K562 (cell line): ENCODE measurements around the gene PPL. TPM values are rescaled to one million over a fixed set of nuclear protein-coding genes. Genes with fewer than 3 reads are reported as not detected.
A peak's percentile ranks its signal among the peaks of the same experiment; 100 is the strongest.

Source experiments
- BHLHE40 ChIP-seq: IDR thresholded peaks from 2 replicates; pipeline ENCODE4 v1.6.1; 2011; ENCODE audit warnings: low read length, improper control_type of control experiment
- CBFA2T2 ChIP-seq: fragments of 450-650 bp; conservative IDR thresholded peaks from 2 replicates; pipeline ENCODE4 v1.6.1; 2017; ENCODE audit warnings: mild to moderate bottlenecking
- CBX2 ChIP-seq: fragments of 200-600 bp; sonication (generic); IDR thresholded peaks from one replicate; pipeline ENCODE4 v1.6.1; 2012; ENCODE audit warnings: mild to moderate bottlenecking, low read length, inconsistent platforms; ENCODE audit not compliant: insufficient read depth, poor library complexity, severe bottlenecking
- CHD4 ChIP-seq: fragments of 200-600 bp; sonication (generic); IDR thresholded peaks from 3 replicates; pipeline ENCODE4 v1.6.1; 2012; ENCODE audit warnings: low read depth, mild to moderate bottlenecking, mixed read lengths, low read length, inconsistent platforms; ENCODE audit not compliant: insufficient read depth, insufficient replicate concordance, poor library complexity, severe bottlenecking
- ETS2 ChIP-seq: IDR thresholded peaks from 2 replicates; pipeline ENCODE4 v1.6.1; 2016; ENCODE audit warnings: borderline replicate concordance, missing genetic modification characterization, mild to moderate bottlenecking, moderate library complexity, missing compliant biosample characterization; ENCODE audit not compliant: poor library complexity, severe bottlenecking
- GTF2F1 ChIP-seq: IDR thresholded peaks from 2 replicates; pipeline ENCODE4 v1.6.1; 2011; ENCODE audit warnings: low read depth, low read length, improper control_type of control experiment
- RAD21 ChIP-seq, 2 experiments: fragments of 250-450 bp in 1 of 2; fragments of 450-650 bp in 1 of 2; sonication (Bioruptor Pico) in 1 of 2; formaldehyde crosslinking in 1 of 2; IDR thresholded peaks in 1 of 2; conservative IDR thresholded peaks in 1 of 2; 2 replicates each; pipeline versions ENCODE4 v1.4.0 to v1.8.0; 2020 to 2022; ENCODE audit warnings: mild to moderate bottlenecking in 2 of 2, moderate library complexity in 1 of 2
- RBM25 ChIP-seq: fragments of 200-400 bp; formaldehyde crosslinking; IDR thresholded peaks from 2 replicates; pipeline ENCODE4 v1.6.1; 2018; ENCODE audit warnings: low read length, low read depth, moderate library complexity; ENCODE audit not compliant: severe bottlenecking
- SMARCA4 ChIP-seq: fragments of 450-650 bp; IDR thresholded peaks from 2 replicates; pipeline ENCODE4 v1.6.1; 2016
- TCFL5 ChIP-seq: fragments of 250-450 bp; sonication (Bioruptor Pico); conservative IDR thresholded peaks from 2 replicates; pipeline ENCODE4 v1.6.1; 2021; ENCODE audit warnings: mild to moderate bottlenecking, moderate library complexity, matching md5 sums
- ZFP30 ChIP-seq: fragments of 250-450 bp; sonication (Bioruptor Pico); IDR thresholded peaks from 2 replicates; pipeline ENCODE4 v1.8.0; 2022; ENCODE audit warnings: moderate library complexity, mild to moderate bottlenecking, inconsistent platforms, borderline replicate concordance
- polyA plus RNA-seq, 8 experiments: library from polyadenylated mRNA; depleted of rRNA in 4 of 8; stranded (reverse) in 5 of 8; unstranded in 3 of 8; fragments of >200 nt; fragmentation: Nextera tagmentation in 2 of 8; fragmentation: Illumina TruSeq in 1 of 8; extraction: Ambion mirVana in 2 of 8; extraction: Trizol in 1 of 8; gene quantifications; 2 replicates each; pipeline versions ENCODE4 v1.2.1 to v1.2.3, GENCODE V29; 2011 to 2014; ENCODE audit warnings: inconsistent platforms in 1 of 8, missing spikeins in 1 of 8
- total RNA-seq, 7 experiments: library from RNA; depleted of rRNA in 6 of 7; stranded (reverse); fragments of >200 nt in 6 of 7; fragmentation: Illumina TruSeq in 2 of 7; extraction: Trizol in 2 of 7; gene quantifications; 2 replicates each; pipeline versions ENCODE4 v1.2.1 to v1.2.3, GENCODE V29; 2011 to 2021; ENCODE audit warnings: low replicate concordance in 1 of 7
- TF ChIP-seq, protein P1 (sequence below): fragments of 200-800 bp; sonication (Bioruptor generic); IDR thresholded peaks from 2 replicates; pipeline ENCODE4 v1.6.1; 2017; ENCODE audit warnings: missing genetic modification characterization, missing compliant biosample characterization
- TF ChIP-seq, protein P2 (sequence below): fragments of 250-450 bp; sonication (Bioruptor Pico); IDR thresholded peaks from 2 replicates; pipeline ENCODE4 v1.5.0; 2021; ENCODE audit warnings: mild to moderate bottlenecking, borderline replicate concordance
- TF ChIP-seq, protein P3 (sequence below): fragments of 450-650 bp; IDR thresholded peaks from 2 replicates; pipeline ENCODE4 v1.6.1; 2016; ENCODE audit warnings: mild to moderate bottlenecking
- TF ChIP-seq, protein P4 (sequence below): fragments of 450-650 bp; IDR thresholded peaks from 2 replicates; pipeline ENCODE4 v1.6.1; 2016; ENCODE audit warnings: low read depth, mild to moderate bottlenecking, moderate library complexity
- TF ChIP-seq, protein P5 (sequence below): fragments of 450-650 bp; IDR thresholded peaks from 2 replicates; pipeline ENCODE4 v1.6.1; 2018; ENCODE audit warnings: mild to moderate bottlenecking, low read depth; ENCODE audit not compliant: partially characterized antibody

PPL gene
- total and polyA plus RNA-seq, 9 of the 15 experiments (the other 6 are each of a cell fraction or from before 2014, with no cell fraction given) = 0.01 to 0.15 (median 0.07) TPM; not detected in 3

DNA sequence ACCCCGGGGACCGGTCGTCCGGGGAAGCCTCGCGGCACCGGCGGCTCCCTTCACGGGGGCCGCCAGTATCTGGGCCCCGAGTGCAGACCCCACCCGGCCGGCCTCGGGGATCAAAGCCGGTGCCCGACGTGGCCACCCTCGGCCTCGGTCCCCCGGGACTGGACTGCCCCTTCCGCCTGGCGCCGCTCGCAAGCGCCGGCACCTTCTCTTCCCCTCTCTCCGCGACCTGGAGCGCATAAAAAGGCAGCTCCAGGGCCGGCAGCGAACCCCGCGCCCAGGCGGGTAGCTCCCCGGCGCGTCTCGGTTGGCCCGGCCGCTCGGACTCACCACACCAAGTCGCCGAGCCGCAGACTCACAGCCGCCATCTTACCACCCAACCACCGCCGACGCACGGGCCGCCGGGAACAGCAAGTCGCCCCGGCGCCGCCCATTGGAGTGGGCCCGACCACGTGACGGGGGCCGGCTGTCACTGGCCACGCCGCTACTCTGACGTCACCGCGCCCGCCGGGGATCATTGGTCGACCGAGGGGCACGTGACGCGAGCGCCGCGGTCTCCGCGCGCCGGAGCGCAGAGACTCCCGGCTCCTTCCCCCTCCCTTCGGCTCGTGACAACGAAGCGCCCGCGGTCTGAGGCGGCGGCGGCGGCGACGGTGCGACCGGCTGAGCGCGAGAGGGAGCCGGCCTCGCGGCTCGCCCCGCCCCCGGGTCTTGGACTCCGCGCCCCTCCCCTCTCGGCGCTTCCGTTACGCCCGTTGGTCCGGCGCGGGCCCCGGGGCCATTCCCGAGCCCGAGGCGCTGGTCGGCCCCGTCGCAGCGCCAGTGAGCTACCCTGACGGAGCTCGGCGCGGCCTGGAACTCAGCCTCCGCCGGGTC is 89.8 kb downstream of the PPL start, which contains the start of the genes GLYR1 and UBN1 (continued):
- TF ChIP-seq CHD4 (no peak), TCFL5 (no peak), BHLHE40 (peak; percentile 96), RAD21 (CRISPR knock-in tag; conservative IDR thresholded peaks at IDR 0.05 in 1 of 2, IDR thresholded peaks at IDR 0.05 in 1 of 2) (no peak), CBX2 (no peak), ETS2 (tag) (no peak), RBM25 (peak; percentile 100), CBFA2T2 (peak; percentile 94), SMARCA4 (no peak), ZFP30 (CRISPR knock-in tag) (no peak), GTF2F1 (no peak)
- TF ChIP-seq, protein P1, sequence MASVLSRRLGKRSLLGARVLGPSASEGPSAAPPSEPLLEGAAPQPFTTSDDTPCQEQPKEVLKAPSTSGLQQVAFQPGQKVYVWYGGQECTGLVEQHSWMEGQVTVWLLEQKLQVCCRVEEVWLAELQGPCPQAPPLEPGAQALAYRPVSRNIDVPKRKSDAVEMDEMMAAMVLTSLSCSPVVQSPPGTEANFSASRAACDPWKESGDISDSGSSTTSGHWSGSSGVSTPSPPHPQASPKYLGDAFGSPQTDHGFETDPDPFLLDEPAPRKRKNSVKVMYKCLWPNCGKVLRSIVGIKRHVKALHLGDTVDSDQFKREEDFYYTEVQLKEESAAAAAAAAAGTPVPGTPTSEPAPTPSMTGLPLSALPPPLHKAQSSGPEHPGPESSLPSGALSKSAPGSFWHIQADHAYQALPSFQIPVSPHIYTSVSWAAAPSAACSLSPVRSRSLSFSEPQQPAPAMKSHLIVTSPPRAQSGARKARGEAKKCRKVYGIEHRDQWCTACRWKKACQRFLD (CRISPR knock-in tag) = 0 out of 2 replicates have a peak, but pooled peaks have one; percentile 0
- TF ChIP-seq, protein P2, sequence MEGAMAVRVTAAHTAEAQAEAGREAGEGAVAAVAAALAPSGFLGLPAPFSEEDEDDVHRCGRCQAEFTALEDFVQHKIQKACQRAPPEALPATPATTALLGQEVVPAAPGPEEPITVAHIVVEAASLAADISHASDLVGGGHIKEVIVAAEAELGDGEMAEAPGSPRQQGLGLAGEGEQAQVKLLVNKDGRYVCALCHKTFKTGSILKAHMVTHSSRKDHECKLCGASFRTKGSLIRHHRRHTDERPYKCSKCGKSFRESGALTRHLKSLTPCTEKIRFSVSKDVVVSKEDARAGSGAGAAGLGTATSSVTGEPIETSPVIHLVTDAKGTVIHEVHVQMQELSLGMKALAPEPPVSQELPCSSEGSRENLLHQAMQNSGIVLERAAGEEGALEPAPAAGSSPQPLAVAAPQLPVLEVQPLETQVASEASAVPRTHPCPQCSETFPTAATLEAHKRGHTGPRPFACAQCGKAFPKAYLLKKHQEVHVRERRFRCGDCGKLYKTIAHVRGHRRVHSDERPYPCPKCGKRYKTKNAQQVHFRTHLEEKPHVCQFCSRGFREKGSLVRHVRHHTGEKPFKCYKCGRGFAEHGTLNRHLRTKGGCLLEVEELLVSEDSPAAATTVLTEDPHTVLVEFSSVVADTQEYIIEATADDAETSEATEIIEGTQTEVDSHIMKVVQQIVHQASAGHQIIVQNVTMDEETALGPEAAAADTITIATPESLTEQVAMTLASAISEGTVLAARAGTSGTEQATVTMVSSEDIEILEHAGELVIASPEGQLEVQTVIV = no peak
- TF ChIP-seq, protein P3, sequence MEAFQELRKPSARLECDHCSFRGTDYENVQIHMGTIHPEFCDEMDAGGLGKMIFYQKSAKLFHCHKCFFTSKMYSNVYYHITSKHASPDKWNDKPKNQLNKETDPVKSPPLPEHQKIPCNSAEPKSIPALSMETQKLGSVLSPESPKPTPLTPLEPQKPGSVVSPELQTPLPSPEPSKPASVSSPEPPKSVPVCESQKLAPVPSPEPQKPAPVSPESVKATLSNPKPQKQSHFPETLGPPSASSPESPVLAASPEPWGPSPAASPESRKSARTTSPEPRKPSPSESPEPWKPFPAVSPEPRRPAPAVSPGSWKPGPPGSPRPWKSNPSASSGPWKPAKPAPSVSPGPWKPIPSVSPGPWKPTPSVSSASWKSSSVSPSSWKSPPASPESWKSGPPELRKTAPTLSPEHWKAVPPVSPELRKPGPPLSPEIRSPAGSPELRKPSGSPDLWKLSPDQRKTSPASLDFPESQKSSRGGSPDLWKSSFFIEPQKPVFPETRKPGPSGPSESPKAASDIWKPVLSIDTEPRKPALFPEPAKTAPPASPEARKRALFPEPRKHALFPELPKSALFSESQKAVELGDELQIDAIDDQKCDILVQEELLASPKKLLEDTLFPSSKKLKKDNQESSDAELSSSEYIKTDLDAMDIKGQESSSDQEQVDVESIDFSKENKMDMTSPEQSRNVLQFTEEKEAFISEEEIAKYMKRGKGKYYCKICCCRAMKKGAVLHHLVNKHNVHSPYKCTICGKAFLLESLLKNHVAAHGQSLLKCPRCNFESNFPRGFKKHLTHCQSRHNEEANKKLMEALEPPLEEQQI = no peak
- TF ChIP-seq, protein P4, sequence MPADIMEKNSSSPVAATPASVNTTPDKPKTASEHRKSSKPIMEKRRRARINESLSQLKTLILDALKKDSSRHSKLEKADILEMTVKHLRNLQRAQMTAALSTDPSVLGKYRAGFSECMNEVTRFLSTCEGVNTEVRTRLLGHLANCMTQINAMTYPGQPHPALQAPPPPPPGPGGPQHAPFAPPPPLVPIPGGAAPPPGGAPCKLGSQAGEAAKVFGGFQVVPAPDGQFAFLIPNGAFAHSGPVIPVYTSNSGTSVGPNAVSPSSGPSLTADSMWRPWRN = no peak
- TF ChIP-seq, protein P5, sequence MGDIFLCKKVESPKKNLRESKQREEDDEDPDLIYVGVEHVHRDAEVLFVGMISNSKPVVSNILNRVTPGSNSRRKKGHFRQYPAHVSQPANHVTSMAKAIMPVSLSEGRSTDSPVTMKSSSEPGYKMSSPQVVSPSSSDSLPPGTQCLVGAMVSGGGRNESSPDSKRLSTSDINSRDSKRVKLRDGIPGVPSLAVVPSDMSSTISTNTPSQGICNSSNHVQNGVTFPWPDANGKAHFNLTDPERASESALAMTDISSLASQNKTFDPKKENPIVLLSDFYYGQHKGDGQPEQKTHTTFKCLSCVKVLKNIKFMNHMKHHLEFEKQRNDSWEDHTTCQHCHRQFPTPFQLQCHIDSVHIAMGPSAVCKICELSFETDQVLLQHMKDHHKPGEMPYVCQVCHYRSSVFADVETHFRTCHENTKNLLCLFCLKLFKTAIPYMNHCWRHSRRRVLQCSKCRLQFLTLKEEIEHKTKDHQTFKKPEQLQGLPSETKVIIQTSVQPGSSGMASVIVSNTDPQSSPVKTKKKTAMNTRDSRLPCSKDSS = no peak
